HAP-1 (cell line): ENCODE measurements around the gene DLG2.
"Not testable (repeated sequence)": the region's sequence is repeated elsewhere in the genome, so short reads cannot be mapped to it uniquely, and the experiment has no call there.

Experiments
- DNase-seq, 2 experiments: peaks; one replicate each; pipeline ENCODE4 v3.0.0-alpha.2; 2016 to 2020; ENCODE audit warnings: low spot score in 2 of 2
- H3K27me3 ChIP-seq: fragments of 250-450 bp; sonication (Bioruptor Pico); 2 replicates; pipeline ENCODE4 v1.5.1; 2020; ENCODE audit warnings: low read depth, mild to moderate bottlenecking, moderate library complexity
- H3K36me3 ChIP-seq: fragments of 250-450 bp; sonication (Bioruptor Pico); replicated peaks from 2 replicates; pipeline ENCODE4 v1.5.1; 2020; ENCODE audit warnings: mild to moderate bottlenecking
- H3K4me1 ChIP-seq: fragments of 250-450 bp; sonication (Bioruptor Pico); 2 replicates; pipeline ENCODE4 v1.5.1; 2020; ENCODE audit warnings: mild to moderate bottlenecking
- H3K4me3 ChIP-seq: fragments of 250-450 bp; sonication (Bioruptor Pico); 2 replicates; pipeline ENCODE4 v1.5.1; 2020; ENCODE audit warnings: mild to moderate bottlenecking, moderate library complexity
- H3K9me3 ChIP-seq: fragments of 250-450 bp; sonication (Bioruptor Pico); 2 replicates; pipeline ENCODE4 v1.5.1; 2020; ENCODE audit warnings: mild to moderate bottlenecking, moderate library complexity
- in situ Hi-C: fragments of 300-500 bp; cut with MboI; formaldehyde crosslinking; loops from 3 replicates; pipeline ENCODE4 v1.14.3; 2020; ENCODE audit warnings: low sequenced_read_pairs, inconsistent platforms, mixed read lengths

The DLG2 gene

GRCh38 chr11:85627332-85627997, at the start of gene DLG2:
Gene DLG2, minus strand, starts transcription at chr11:85627344.
- in situ Hi-C loops, result no loop called here
- no peaks in the 10 kb centered on the region for H3K27me3 ChIP-seq
- peaks cover 6% of the 10 kb centered on the region for H3K36me3 ChIP-seq
- H3K4me3 ChIP-seq, result peak within 1 kb of the TSS; percentile 84
- H3K9me3 ChIP-seq, result no peaks in the 10 kb centered on the region
- peak in 1 of 2 experiments; percentile 25 for DNase-seq
- H3K4me1 ChIP-seq, result peaks cover 35% of the 10 kb centered on the region

GRCh38 chr11:85673393-85673792, 46.2 kb upstream of the DLG2 start:
- DNase-seq, result no peak
- Histone ChIP-seq H3K4me3 (no peak overlapping the region), H3K4me1 (no peaks in the 10 kb centered on the region), H3K27me3 (no peaks in the 10 kb centered on the region), H3K36me3 (no peaks in the 10 kb centered on the region), H3K9me3 (no peaks in the 10 kb centered on the region; the same call in 1 of the 2 replicates)
- in situ Hi-C loops, result no loop called here

- Histone ChIP-seq H3K27me3 (no peaks in the 10 kb centered on the region), H3K36me3 (no peaks in the 10 kb centered on the region), H3K4me1 (no peaks in the 10 kb centered on the region), H3K9me3 (no peaks in the 10 kb centered on the region; the same call in 1 of the 2 replicates), H3K4me3 (no peak overlapping the region)
- in situ Hi-C loops, result no loop called here
- no peak for DNase-seq
Measured at GRCh38 chr11:85672105-85672902, 45.2 kb upstream of the DLG2 start.

GRCh38 chr11:85670949-85671663, 44.0 kb upstream of the DLG2 start:
- H3K27me3 ChIP-seq, H3K4me3 ChIP-seq, H3K36me3 ChIP-seq, DNase-seq, H3K4me1 ChIP-seq, H3K9me3 ChIP-seq, in situ Hi-C loops: not testable (repeated sequence)

GRCh38 chr11:85668157-85668556, 41.0 kb upstream of the DLG2 start:
- Histone ChIP-seq H3K4me1 (peaks cover 6% of the 10 kb centered on the region), H3K36me3 (0 out of 2 replicates have a peak, but pooled peaks cover 2% of the 10 kb centered on the region)

GRCh38 chr11:85666687-85667086, 39.5 kb upstream of the DLG2 start:
- in situ Hi-C loops, result no loop called here
- H3K36me3 ChIP-seq, result peaks cover 13% of the 10 kb centered on the region

More at GRCh38 chr11:85668157-85668556, 41.0 kb upstream of the DLG2 start:
- in situ Hi-C loops, result no loop called here
- DNase-seq, result no peak
- H3K27me3 ChIP-seq, result no peaks in the 10 kb centered on the region
- H3K4me3 ChIP-seq, result no peak overlapping the region
- H3K9me3 ChIP-seq, result no peaks in the 10 kb centered on the region; the same call in 1 of the 2 replicates

GRCh38 chr11:85665733-85666132, 38.6 kb upstream of the DLG2 start:
- peaks cover 7% of the 10 kb centered on the region for H3K4me1 ChIP-seq
- DNase-seq, result no peak
- peaks cover 13% of the 10 kb centered on the region for H3K36me3 ChIP-seq
- no peak overlapping the region; the same call in 1 of the 2 replicates for H3K4me3 ChIP-seq
- H3K9me3 ChIP-seq, result no peaks in the 10 kb centered on the region
- in situ Hi-C loops, result no loop called here
- no peaks in the 10 kb centered on the region for H3K27me3 ChIP-seq

More at GRCh38 chr11:85666687-85667086, 39.5 kb upstream of the DLG2 start:
- DNase-seq, result no peak
- Histone ChIP-seq H3K27me3 (no peaks in the 10 kb centered on the region), H3K9me3 (no peaks in the 10 kb centered on the region; the same call in 1 of the 2 replicates), H3K4me1 (peaks cover 6% of the 10 kb centered on the region), H3K4me3 (no peak overlapping the region)

- Histone ChIP-seq H3K4me3 (peak within 1 kb of the TSS; percentile 84), H3K9me3 (no peaks in the 10 kb centered on the region), H3K27me3 (no peaks in the 10 kb centered on the region), H3K36me3 (peaks cover 21% of the 10 kb centered on the region), H3K4me1 (peaks cover 16% of the 10 kb centered on the region)
- in situ Hi-C loops, result no loop called here
- peak; percentile 95 to 96 for DNase-seq
Measured at GRCh38 chr11:85664615-85665481, 37.7 kb upstream of the DLG2 start, which contains the start of gene CREBZF. Gene CREBZF, minus strand, starts transcription at chr11:85665129. Its CDS starts 254 bp downstream, at chr11:85664875.

GRCh38 chr11:85663753-85664614, 36.8 kb upstream of the DLG2 start:
- in situ Hi-C loops, result no loop called here
- DNase-seq, result peak; percentile 63 to 81
- H3K4me1 ChIP-seq, result peaks cover 19% of the 10 kb centered on the region
- H3K9me3 ChIP-seq, result no peaks in the 10 kb centered on the region
- no peaks in the 10 kb centered on the region for H3K27me3 ChIP-seq
- H3K36me3 ChIP-seq, result peaks cover 30% of the 10 kb centered on the region
- peak overlapping the region; percentile 84 for H3K4me3 ChIP-seq

GRCh38 chr11:85663080-85663752, 36.1 kb upstream of the DLG2 start:
- Histone ChIP-seq H3K4me1 (peaks cover 19% of the 10 kb centered on the region), H3K27me3 (no peaks in the 10 kb centered on the region), H3K4me3 (peak overlapping the region; percentile 84), H3K36me3 (peaks cover 38% of the 10 kb centered on the region), H3K9me3 (no peaks in the 10 kb centered on the region)
- in situ Hi-C loops, result no loop called here
- peak in 1 of 2 experiments; percentile 19 for DNase-seq

GRCh38 chr11:85661972-85662664, 35.0 kb upstream of the DLG2 start:
- H3K9me3 ChIP-seq, result no peaks in the 10 kb centered on the region
- no peaks in the 10 kb centered on the region for H3K27me3 ChIP-seq
- in situ Hi-C loops, result no loop called here
- DNase-seq, result no peak
- peaks cover 49% of the 10 kb centered on the region for H3K36me3 ChIP-seq
- peaks cover 19% of the 10 kb centered on the region for H3K4me1 ChIP-seq
- peak overlapping the region; percentile 84 for H3K4me3 ChIP-seq
